GM19239 (cell line): ENCODE results near the gene GALNT9.
A peak's percentile ranks its signal among the peaks of the same experiment; 100 is the strongest.

Experiments used
- DNase-seq: peaks from one replicate; pipeline ENCODE4 v3.0.0; 2011; ENCODE audit warnings: low spot score; ENCODE audit not compliant: insufficient read length
- FAIRE-seq: peaks from 2 replicates; lab custom pipeline; 2011; peaks lifted over from hg19 to GRCh38; lab: Jason Lieb, UNC

Gene GALNT9

DNA sequence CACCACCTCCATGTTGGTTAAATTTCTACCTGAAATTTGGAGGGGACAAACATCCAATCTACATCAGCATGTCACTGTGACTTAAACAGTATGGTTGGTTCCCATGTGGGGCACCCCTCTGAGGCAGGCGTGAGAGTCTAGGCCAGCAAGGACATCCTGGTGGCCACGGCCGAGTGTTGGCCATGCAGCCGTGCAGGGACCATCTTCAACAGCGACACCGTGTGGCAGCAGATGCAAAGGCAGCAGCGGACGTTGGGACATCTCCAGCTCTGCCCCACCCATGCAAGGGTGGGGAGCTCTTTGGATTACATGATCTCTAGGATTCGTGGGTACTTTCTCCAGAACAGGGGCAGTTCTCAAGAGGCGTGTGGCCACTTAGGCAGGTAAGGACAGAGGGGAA is 135.3 kb downstream of the GALNT9 start:
- FAIRE-seq: no peak

GRCh38 chr12:132191715-132192553 is 137.5 kb downstream of the GALNT9 start:
- no peak for DNase-seq
- FAIRE-seq: no peak

More for the DNA sequence above, 135.3 kb downstream of the GALNT9 start:
- no peak for DNase-seq

GRCh38 chr12:132190834-132191500 is 138.4 kb downstream of the GALNT9 start:
- FAIRE-seq (no peak), DNase-seq (no peak)

GRCh38 chr12:132190012-132190755 is 139.2 kb downstream of the GALNT9 start:
- FAIRE-seq: no peak
- no peak for DNase-seq

GRCh38 chr12:132189378-132190011 is 139.9 kb downstream of the GALNT9 start:
- DNase-seq: peak; percentile 99
- peak; percentile 86 for FAIRE-seq

DNA sequence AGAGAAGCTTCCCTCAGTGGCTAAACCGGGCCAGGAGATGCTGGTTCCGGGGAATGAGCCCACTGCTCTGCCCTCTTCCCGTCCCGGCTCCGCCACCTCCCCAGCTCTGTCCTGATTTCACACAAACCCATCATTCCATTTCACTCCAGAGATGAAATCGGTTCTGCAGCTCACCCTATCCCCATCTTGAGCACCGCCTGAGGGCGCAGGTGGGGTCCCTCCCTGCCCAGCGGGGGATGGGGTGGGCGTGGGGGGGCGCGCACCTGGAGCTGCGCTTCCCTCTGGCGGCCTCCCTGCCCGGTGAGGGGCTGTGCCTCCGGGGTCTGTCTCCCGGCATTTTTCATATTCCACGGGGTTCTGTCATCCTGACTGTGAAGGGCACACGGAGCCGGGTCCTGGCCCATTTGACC is 140.5 kb downstream of the GALNT9 start:
- DNase-seq (no peak), FAIRE-seq (no peak)

- no peak for FAIRE-seq
- DNase-seq: no peak
These were observed 140.9 kb downstream of the GALNT9 start for GRCh38 chr12:132188451-132188901.

DNA sequence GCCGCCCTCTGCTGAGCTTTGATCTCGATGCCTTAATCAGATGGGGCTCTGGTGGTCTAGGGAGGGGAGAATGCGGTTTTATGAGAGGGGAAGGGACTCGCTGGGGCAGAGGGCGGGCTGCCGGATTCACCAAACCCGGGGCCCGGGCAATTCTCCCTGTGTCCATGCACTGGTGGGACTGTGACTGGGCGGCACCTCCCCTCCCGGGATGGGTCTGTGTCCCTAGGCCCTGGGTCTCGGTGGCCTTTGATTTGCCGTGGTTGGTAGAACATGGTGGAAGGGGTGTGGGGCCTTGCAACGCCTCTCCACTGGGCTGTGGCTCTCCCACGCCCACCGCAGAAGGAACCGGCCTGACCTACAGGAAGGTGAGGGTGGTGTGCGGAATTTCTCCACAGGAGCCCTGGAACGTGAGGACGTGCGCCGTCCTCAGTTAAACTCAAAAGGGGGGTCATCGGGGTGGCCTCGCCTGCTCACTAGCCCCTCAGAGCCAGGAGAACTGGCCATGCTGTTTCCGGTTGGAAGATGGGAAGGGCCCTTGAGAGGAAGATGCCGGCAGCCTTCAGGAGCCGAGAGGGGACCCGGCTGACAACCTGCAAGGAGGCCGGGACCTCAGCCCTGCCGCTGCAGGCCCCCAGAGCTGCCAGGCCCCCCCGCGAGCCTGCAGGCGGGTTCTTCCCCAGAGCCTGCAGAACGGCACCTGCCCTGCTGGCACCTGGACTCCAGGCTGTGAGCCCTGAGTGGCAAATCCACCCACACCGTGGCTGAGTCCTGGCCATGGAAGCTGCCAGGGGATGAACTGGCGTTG is 141.5 kb downstream of the GALNT9 start:
- DNase-seq (no peak), FAIRE-seq (no peak)

GRCh38 chr12:132186857-132187620 is 142.3 kb downstream of the GALNT9 start:
- FAIRE-seq: no peak
- no peak for DNase-seq

DNA sequence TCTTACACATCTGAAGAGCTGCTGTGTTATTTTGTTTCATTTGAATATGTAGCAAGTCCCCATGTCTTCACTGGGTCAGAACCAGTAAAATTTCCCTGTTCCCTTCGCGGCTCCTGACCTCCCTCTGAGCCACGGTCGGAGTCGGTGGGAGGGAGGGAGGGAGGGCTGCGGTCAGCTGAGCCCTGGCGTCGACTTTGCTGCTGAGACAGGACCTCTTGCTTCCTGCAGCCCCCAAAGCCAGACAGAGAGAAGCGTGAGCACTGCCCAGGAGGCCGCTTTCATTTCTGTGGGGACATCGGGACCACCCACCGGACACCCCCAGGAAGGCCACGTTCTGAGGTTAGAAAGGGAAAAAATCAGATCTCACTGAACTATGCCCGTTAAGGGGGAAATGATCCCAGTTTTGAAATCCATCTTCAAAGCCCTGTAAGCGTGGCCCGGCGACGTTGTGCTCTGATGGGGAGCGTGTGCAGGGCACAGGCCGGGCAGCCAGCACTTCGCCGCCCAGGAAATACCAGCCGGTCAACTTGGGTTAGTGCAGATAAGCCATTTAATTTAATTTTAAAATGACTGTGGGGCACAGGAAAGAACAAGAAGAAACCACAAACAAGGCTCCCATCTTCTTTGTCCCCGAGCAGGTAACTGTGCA is 143.1 kb downstream of the GALNT9 start:
- no peak for FAIRE-seq
- no peak for DNase-seq

DNA sequence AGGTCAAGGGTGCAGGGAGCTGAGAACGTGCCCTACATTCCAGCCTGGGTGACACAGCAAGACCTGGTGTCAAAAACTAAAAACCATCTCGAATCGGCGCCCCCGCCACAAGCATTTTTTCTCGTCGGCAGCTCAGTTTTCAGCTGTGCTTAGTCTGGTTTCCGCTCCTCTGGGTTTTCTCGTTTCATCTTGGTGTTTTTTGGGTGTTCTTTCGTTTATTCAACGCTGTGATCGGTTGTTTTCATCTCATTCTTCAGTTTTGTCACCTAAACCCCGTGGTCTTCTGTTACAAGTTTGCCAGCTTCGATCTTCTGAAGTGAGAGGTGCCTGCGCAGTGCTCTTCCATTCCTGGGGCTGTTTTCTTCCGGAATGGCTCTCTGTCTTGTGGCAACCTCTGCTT is 143.7 kb downstream of the GALNT9 start:
- FAIRE-seq: no peak

DNA sequence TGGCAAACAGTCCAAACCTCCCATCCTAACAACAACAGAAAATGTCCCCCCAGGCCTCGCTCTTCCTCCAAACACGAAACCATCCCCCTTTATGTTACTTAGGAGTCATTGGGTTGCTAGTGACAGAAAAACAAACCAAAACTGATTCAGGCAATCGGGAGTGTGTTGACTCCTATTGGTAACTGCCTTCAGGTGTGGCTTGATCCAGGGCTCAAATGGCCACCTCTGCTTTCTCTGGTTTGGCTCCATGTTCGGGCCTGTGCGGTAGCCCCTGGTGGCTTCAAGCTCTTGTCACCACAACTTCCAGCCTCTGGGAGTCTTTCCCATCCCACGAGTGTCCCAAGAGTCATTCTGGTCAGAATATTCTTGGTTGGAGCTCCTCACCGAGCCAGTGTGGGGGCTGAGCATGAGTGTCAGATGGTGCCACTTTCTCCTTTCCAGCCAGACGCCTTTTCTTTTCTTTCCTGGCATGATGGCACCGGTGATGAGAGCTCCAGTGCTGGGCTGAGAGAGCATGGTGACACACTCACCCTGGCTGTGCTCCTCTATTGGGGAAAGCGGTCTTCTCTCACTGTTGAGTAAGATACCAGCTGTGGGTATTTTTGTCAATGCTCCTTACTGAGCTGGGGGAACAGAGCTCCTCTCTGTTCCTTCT is 146.6 kb downstream of the GALNT9 start:
- DNase-seq: no peak
- FAIRE-seq: no peak

More for the DNA sequence above, 143.7 kb downstream of the GALNT9 start:
- no peak for DNase-seq

- FAIRE-seq (no peak), DNase-seq (no peak)
These were observed 147.1 kb downstream of the GALNT9 start for GRCh38 chr12:132182206-132182710.

DNA sequence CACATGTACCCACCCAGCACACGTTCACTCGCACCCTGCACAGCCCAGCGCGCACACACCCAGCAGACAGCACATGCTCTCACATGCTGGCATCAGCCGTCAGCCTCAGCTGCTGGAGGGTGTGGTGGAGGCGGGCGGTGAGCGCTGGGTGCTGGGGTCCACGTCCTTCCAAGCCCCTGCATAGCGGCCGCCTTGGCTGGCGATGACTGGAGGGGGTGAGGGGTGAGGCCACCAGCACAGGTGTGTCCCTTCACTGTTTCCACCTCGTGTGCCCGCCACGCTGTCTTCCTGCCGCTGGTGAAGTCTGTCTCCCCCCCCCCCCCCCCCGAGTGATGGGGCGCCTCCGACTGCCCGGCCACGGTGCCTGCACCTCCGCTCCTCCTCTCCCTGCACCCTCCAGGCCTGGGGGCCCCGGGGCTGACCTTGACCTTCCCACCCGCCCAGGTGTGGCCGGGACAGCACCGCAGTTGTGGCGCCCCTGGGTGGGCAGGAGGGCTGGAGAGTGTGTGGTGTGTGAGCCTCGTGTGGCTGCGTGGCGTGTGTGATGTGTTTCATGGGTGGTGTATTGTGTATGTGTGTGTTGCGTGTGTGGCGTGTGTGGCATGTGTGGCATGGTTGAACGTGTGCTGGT is 147.7 kb downstream of the GALNT9 start:
- DNase-seq (no peak), FAIRE-seq (no peak)

GRCh38 chr12:132180648-132181546 is 148.5 kb downstream of the GALNT9 start:
- DNase-seq (no peak), FAIRE-seq (no peak)
